Prostate gland (tissue), 2 donors: ENCODE measurements around the gene CNTN4. TPM values are rescaled to one million over a fixed set of nuclear protein-coding genes. Genes with fewer than 3 reads are reported as not detected.
"Not testable (repeated sequence)": the region's sequence is repeated elsewhere in the genome, so short reads cannot be mapped to it uniquely, and the experiment has no call there.

ENCODE experiments used
- DNase-seq: peaks from one replicate; pipeline ENCODE4 v3.0.0-alpha.2; 2019; ENCODE audit warnings: low spot score
- H3K27ac ChIP-seq, 2 donors: fragments of 200-600 bp; sonication (generic); 2 replicates each; pipeline ENCODE4 v1.5.1; 2017 to 2019
- H3K27me3 ChIP-seq: fragments of 200-600 bp; sonication (generic); replicated peaks from 2 replicates; pipeline ENCODE4 v1.5.1; 2019; ENCODE audit not compliant: insufficient read depth
- H3K36me3 ChIP-seq, 2 donors: fragments of 200-600 bp; sonication (generic); 1 replicate in 1 of 2; 2 replicates in 1 of 2; pipeline versions ENCODE4 v1.5.1 to v1.8.1; 2017 to 2019
- H3K4me1 ChIP-seq: fragments of 200-600 bp; sonication (generic); replicated peaks from 2 replicates; pipeline ENCODE4 v1.5.1; 2019
- H3K4me3 ChIP-seq, 2 donors: fragments of 200-600 bp; sonication (generic); 2 replicates each; pipeline ENCODE4 v1.5.1; 2017 to 2019
- H3K9me3 ChIP-seq: fragments of 200-600 bp; sonication (generic); 2 replicates; pipeline ENCODE4 v1.5.1; 2017
- CTCF ChIP-seq, 4 experiments: fragments of 200-600 bp in 2 of 4; fragments of 450-650 bp in 2 of 4; sonication (generic) in 2 of 4; IDR thresholded peaks; 1 replicate in 3 of 4; 2 replicates in 1 of 4; pipeline ENCODE4 v1.5.1; 2016 to 2019; ENCODE audit warnings: antibody characterized with exemption in 4 of 4, mild to moderate bottlenecking in 2 of 4, moderate library complexity in 2 of 4
- POLR2A ChIP-seq: fragments of 450-650 bp; IDR thresholded peaks from one replicate; pipeline ENCODE4 v1.6.1; 2016; ENCODE audit warnings: antibody characterized with exemption, mild to moderate bottlenecking
- POLR2AphosphoS5 ChIP-seq: sonication (generic); formaldehyde crosslinking; IDR thresholded peaks from one replicate; pipeline ENCODE4 v1.6.1; 2017; ENCODE audit warnings: antibody characterized with exemption
- whole genome bisulfite sequencing: methylation state at CpG from one replicate; pipeline ENCODE4 v1.1.5; 2018; 5-methylcytosine and 5-hydroxymethylcytosine counted together
- intact Hi-C: fragments of 100-400 bp; cut with DNase I; formaldehyde crosslinking; loops from one replicate; pipeline ENCODE4 v1.14.2; 2022
- total RNA-seq, 2 donors: library from RNA; depleted of rRNA; stranded (reverse); fragments of >200 nt; gene quantifications; one replicate each; pipeline ENCODE4 v1.1.0, GENCODE V29; 2016

CNTN4 gene
- total RNA-seq, 2 donors from 2014 or later = 1.5 to 5.7 TPM

- H3K4me3 ChIP-seq = no peak overlapping the region
- no peak overlapping the region for H3K27ac ChIP-seq
- H3K4me1 ChIP-seq = no peaks in the 10 kb centered on the region
- H3K9me3 ChIP-seq = no peaks in the 10 kb centered on the region
- no peak for TF ChIP-seq POLR2A
- no peak for TF ChIP-seq CTCF (IDR thresholded peaks at IDR 0.05)
- TF ChIP-seq POLR2AphosphoS5 = no peak
- intact Hi-C loops = no loop called here
- H3K27me3 ChIP-seq = no peaks in the 10 kb centered on the region
- DNase-seq = no peak
- 85% methylated on average over 7 of the region's 7 CpGs for WGBS
- no peaks in the 10 kb centered on the region for H3K36me3 ChIP-seq
These were observed 885.6 kb downstream of the CNTN4 start for GRCh38 chr3:2984005-2984830.

GRCh38 chr3:2984831-2985220 lies 886.2 kb downstream of the CNTN4 start:
- H3K27ac ChIP-seq = no peak overlapping the region
- TF ChIP-seq POLR2A = no peak
- no peak for TF ChIP-seq POLR2AphosphoS5
- TF ChIP-seq CTCF (IDR thresholded peaks at IDR 0.05) = no peak
- DNase-seq = no peak
- H3K4me1 ChIP-seq = no peaks in the 10 kb centered on the region
- intact Hi-C loops = no loop called here
- 87% methylated on average over 2 of the region's 2 CpGs for WGBS
- H3K27me3 ChIP-seq = no peaks in the 10 kb centered on the region
- no peaks in the 10 kb centered on the region for H3K36me3 ChIP-seq
- H3K9me3 ChIP-seq = no peaks in the 10 kb centered on the region
- no peak overlapping the region for H3K4me3 ChIP-seq

GRCh38 chr3:2985479-2985878 lies 886.8 kb downstream of the CNTN4 start:
- Histone ChIP-seq H3K4me1 (no peaks in the 10 kb centered on the region), H3K4me3 (no peak overlapping the region), H3K36me3 (no peaks in the 10 kb centered on the region)

GRCh38 chr3:2992534-2992933 lies 893.9 kb downstream of the CNTN4 start:
- Histone ChIP-seq H3K27me3 (no peaks in the 10 kb centered on the region), H3K4me3 (no peak overlapping the region), H3K9me3 (no peaks in the 10 kb centered on the region), H3K36me3 (no peaks in the 10 kb centered on the region), H3K4me1 (no peaks in the 10 kb centered on the region), H3K27ac (no peak overlapping the region)
- intact Hi-C loops = no loop called here
- no peak for DNase-seq
- WGBS = 69% methylated on average over 2 of the region's 2 CpGs
- TF ChIP-seq POLR2AphosphoS5 (no peak), CTCF (IDR thresholded peaks at IDR 0.05) (no peak), POLR2A (no peak)

More at GRCh38 chr3:2985479-2985878, 886.8 kb downstream of the CNTN4 start:
- Histone ChIP-seq H3K9me3 (no peaks in the 10 kb centered on the region), H3K27ac (no peak overlapping the region), H3K27me3 (no peaks in the 10 kb centered on the region)
- 95% methylated on average over 5 of the region's 5 CpGs for WGBS
- intact Hi-C loops = no loop called here
- DNase-seq = no peak
- TF ChIP-seq CTCF (IDR thresholded peaks at IDR 0.05) = no peak

- H3K27ac ChIP-seq, H3K27me3 ChIP-seq, H3K4me3 ChIP-seq, H3K36me3 ChIP-seq, H3K9me3 ChIP-seq, intact Hi-C loops, H3K4me1 ChIP-seq, DNase-seq: not testable (repeated sequence)
- WGBS = 92% methylated on average over 5 of the region's 5 CpGs
These were observed 894.5 kb downstream of the CNTN4 start for GRCh38 chr3:2993130-2993529.
